Erythroblast (primary cell): ENCODE results near the gene REPIN1.

Source experiments
- GATA1 ChIP-seq: IDR thresholded peaks from 2 replicates; pipeline ENCODE4 v1.6.1; 2011; ENCODE audit warnings: low read depth, mild to moderate bottlenecking, control low read depth, low read length, moderate library complexity
- POLR2A ChIP-seq: IDR thresholded peaks from 2 replicates; pipeline ENCODE4 v1.6.1; 2011; ENCODE audit warnings: mild to moderate bottlenecking, low read length

DNA sequence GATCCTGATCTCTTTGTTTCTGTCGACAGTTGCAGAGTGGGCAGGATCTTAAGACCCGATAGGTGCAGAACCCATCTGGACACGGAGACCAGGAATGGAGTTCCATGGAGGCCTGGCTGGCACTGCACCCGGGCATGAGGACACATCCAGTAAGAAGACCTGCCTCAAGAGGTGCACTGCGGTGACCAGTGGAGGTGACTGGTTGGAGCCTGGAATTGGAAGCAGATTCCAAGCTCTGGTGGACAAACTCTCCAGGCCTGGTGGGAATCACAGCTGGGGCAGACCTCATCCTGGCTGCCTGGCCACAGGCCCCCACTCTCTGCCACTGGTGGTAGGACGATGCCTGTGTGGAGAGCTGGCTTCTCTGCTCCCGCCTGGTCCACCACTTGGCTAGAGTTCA is 41.5 kb downstream of the REPIN1 start:
- no peak for TF ChIP-seq POLR2A
- no peak for TF ChIP-seq GATA1
